ENCODE data around the gene FBN3.

The FBN3 gene

GRCh38 chr19:8088752-8089663, 60.4 kb downstream of the FBN3 start:
- Histone ChIP-seq H3K9me3 (ENCODE audit: insufficient read depth, low read depth, low read length) (no peaks in the 10 kb centered on the region), H3K27me3 (ENCODE audit: insufficient read depth, low read length, poor library complexity, severe bottlenecking) (no peaks in the 10 kb centered on the region), H3K4me2 (ENCODE audit: low read depth, low read length, poor library complexity, severe bottlenecking) (no peak overlapping the region), H3K4me1 (ENCODE audit: insufficient read depth, low read length, poor library complexity, severe bottlenecking) (no peaks in the 10 kb centered on the region), H3K79me2 (ENCODE audit: insufficient read depth, low read length) (no peaks in the 10 kb centered on the region), H3F3A (ENCODE audit: low read depth) (no peaks in the 10 kb centered on the region), H4K20me1 (ENCODE audit: insufficient read depth, low read length, poor library complexity, severe bottlenecking) (no peaks in the 10 kb centered on the region), H3K9ac (ENCODE audit: low read depth, low read length, poor library complexity, severe bottlenecking) (no peak overlapping the region), H3K4me3 (ENCODE audit: low read length, poor library complexity, severe bottlenecking) (no peak overlapping the region), H3K9me2 (replicated peaks; ENCODE audit: low read depth, low read length) (no peaks in the 10 kb centered on the region), H2AFZ (ENCODE audit: low read length) (no peak overlapping the region), H3K36me3 (ENCODE audit: insufficient read depth, low read length) (no peaks in the 10 kb centered on the region)
- TF ChIP-seq EZH2phosphoT487 (IDR thresholded peaks at IDR 0.05; ENCODE audit: borderline replicate concordance) (no peak), CTCF (conservative IDR thresholded peaks at IDR 0.05; ENCODE audit: low read length) (no peak)

- Histone ChIP-seq H3K4me3 (ENCODE audit: low read length, poor library complexity, severe bottlenecking) (no peak overlapping the region), H3K9me3 (ENCODE audit: insufficient read depth, low read depth, low read length) (no peaks in the 10 kb centered on the region), H3K9me2 (replicated peaks; ENCODE audit: low read depth, low read length) (no peaks in the 10 kb centered on the region), H3K27me3 (ENCODE audit: insufficient read depth, low read length, poor library complexity, severe bottlenecking) (no peaks in the 10 kb centered on the region), H3K4me2 (ENCODE audit: low read depth, low read length, poor library complexity, severe bottlenecking) (no peak overlapping the region), H3K9ac (ENCODE audit: low read depth, low read length, poor library complexity, severe bottlenecking) (no peak overlapping the region), H3F3A (ENCODE audit: low read depth) (no peaks in the 10 kb centered on the region), H3K79me2 (ENCODE audit: insufficient read depth, low read length) (no peaks in the 10 kb centered on the region), H2AFZ (ENCODE audit: low read length) (no peak overlapping the region), H3K4me1 (ENCODE audit: insufficient read depth, low read length, poor library complexity, severe bottlenecking) (no peaks in the 10 kb centered on the region), H3K36me3 (ENCODE audit: insufficient read depth, low read length) (no peaks in the 10 kb centered on the region), H4K20me1 (ENCODE audit: insufficient read depth, low read length, poor library complexity, severe bottlenecking) (no peaks in the 10 kb centered on the region)
- no peak for TF ChIP-seq CTCF (conservative IDR thresholded peaks at IDR 0.05; ENCODE audit: low read length)
- no peak for TF ChIP-seq EZH2phosphoT487 (IDR thresholded peaks at IDR 0.05; ENCODE audit: borderline replicate concordance)
Observed at GRCh38 chr19:8087876-8088275, 61.5 kb downstream of the FBN3 start.

GRCh38 chr19:8086849-8087248, 62.5 kb downstream of the FBN3 start:
- Histone ChIP-seq H2AFZ (ENCODE audit: low read length) (no peak overlapping the region), H3F3A (ENCODE audit: low read depth) (no peaks in the 10 kb centered on the region), H3K4me1 (ENCODE audit: insufficient read depth, low read length, poor library complexity, severe bottlenecking) (no peaks in the 10 kb centered on the region), H3K27me3 (ENCODE audit: insufficient read depth, low read length, poor library complexity, severe bottlenecking) (no peaks in the 10 kb centered on the region), H3K4me2 (ENCODE audit: low read depth, low read length, poor library complexity, severe bottlenecking) (no peak overlapping the region), H3K79me2 (ENCODE audit: insufficient read depth, low read length) (no peaks in the 10 kb centered on the region), H3K9me2 (replicated peaks; ENCODE audit: low read depth, low read length) (no peaks in the 10 kb centered on the region), H4K20me1 (ENCODE audit: insufficient read depth, low read length, poor library complexity, severe bottlenecking) (no peaks in the 10 kb centered on the region), H3K9ac (ENCODE audit: low read depth, low read length, poor library complexity, severe bottlenecking) (no peak overlapping the region), H3K36me3 (ENCODE audit: insufficient read depth, low read length) (no peaks in the 10 kb centered on the region), H3K4me3 (ENCODE audit: low read length, poor library complexity, severe bottlenecking) (no peak overlapping the region), H3K9me3 (ENCODE audit: insufficient read depth, low read depth, low read length) (no peaks in the 10 kb centered on the region)
- TF ChIP-seq CTCF (conservative IDR thresholded peaks at IDR 0.05; ENCODE audit: low read length) (no peak), EZH2phosphoT487 (IDR thresholded peaks at IDR 0.05; ENCODE audit: borderline replicate concordance) (no peak)

Data from Loucy (cell line).